Measurements from ENCODE around the gene GDPGP1. TPM values are rescaled to one million over a fixed set of nuclear protein-coding genes. Genes with fewer than 3 reads are reported as not detected.
A peak's percentile ranks its signal among the peaks of the same experiment; 100 is the strongest.

Gene GDPGP1
- total and polyA plus RNA-seq, 9 of the 15 experiments (the other 6 are each of a cell fraction or from before 2014, with no cell fraction given) = 0.78 to 6.1 (median 2.8) TPM

- TF ChIP-seq TBP (optimal IDR thresholded peaks at IDR 0.05; ENCODE audit: low read depth, low read length) (peak; percentile 35), POLR2A (conservative IDR thresholded peaks at IDR 0.05) (peak; percentile 53; the same call in 1 of the 2 replicates), KLF16 (IDR thresholded peaks at IDR 0.05) (no peak), MCM7 (IDR thresholded peaks at IDR 0.05) (no peak), ZFX (CRISPR knock-in tag; IDR thresholded peaks at IDR 0.05) (peak; percentile 65), FOXP4 (CRISPR knock-in tag; IDR thresholded peaks at IDR 0.05; ENCODE audit: borderline replicate concordance) (no peak), ZNF277 (CRISPR knock-in tag; IDR thresholded peaks at IDR 0.05; ENCODE audit: borderline replicate concordance) (no peak), NFRKB (IDR thresholded peaks at IDR 0.05; ENCODE audit: low read depth) (no peak), MAX (CRISPR knock-in tag; IDR thresholded peaks at IDR 0.05) (peak; percentile 46), CTBP1 (IDR thresholded peaks at IDR 0.05; ENCODE audit: borderline replicate concordance) (peak; percentile 59; the same call in 1 of the 2 replicates), ZNF134 (CRISPR knock-in tag; conservative IDR thresholded peaks at IDR 0.05) (no peak), SIN3A (IDR thresholded peaks at IDR 0.05; ENCODE audit: borderline replicate concordance in 2 of 2, control insufficient read depth in 1 of 2, low read depth in 2 of 2, low read length in 2 of 2) (peak in 1 of 2 experiments; percentile 36; a peak in 1 of 4 replicates), TFAP4 (CRISPR knock-in tag; IDR thresholded peaks at IDR 0.05; ENCODE audit: borderline replicate concordance) (no peak), PHF8 (IDR thresholded peaks at IDR 0.05; ENCODE audit: borderline replicate concordance, low read length) (peak; percentile 38; the same call in 1 of the 2 replicates), HMGN3 (IDR thresholded peaks at IDR 0.05; ENCODE audit: borderline replicate concordance, extremely low read depth, insufficient read length, low read depth, low read length) (peak; percentile 44), NKRF (IDR thresholded peaks at IDR 0.05; ENCODE audit: borderline replicate concordance) (no peak), ZNF717 (CRISPR knock-in tag; IDR thresholded peaks at IDR 0.05) (no peak), POLR2AphosphoS2 (IDR thresholded peaks at IDR 0.05; ENCODE audit: low read length) (no peak), HNRNPLL (IDR thresholded peaks at IDR 0.05; ENCODE audit: low read depth, low read length, poor library complexity, severe bottlenecking) (peak; percentile 72), SP1 (CRISPR knock-in tag; IDR thresholded peaks at IDR 0.05) (peak; percentile 37; the same call in 1 of the 2 replicates)
Measured at GRCh38 chr15:90201130-90201943, 32.7 kb upstream of the GDPGP1 start, which contains the start of gene SEMA4B (continued).

Data from K562 (cell line).